Measurements from ENCODE around the gene ATP9B.
"Not testable (repeated sequence)": the region's sequence is repeated elsewhere in the genome, so short reads cannot be mapped to it uniquely, and the experiment has no call there.

DNA sequence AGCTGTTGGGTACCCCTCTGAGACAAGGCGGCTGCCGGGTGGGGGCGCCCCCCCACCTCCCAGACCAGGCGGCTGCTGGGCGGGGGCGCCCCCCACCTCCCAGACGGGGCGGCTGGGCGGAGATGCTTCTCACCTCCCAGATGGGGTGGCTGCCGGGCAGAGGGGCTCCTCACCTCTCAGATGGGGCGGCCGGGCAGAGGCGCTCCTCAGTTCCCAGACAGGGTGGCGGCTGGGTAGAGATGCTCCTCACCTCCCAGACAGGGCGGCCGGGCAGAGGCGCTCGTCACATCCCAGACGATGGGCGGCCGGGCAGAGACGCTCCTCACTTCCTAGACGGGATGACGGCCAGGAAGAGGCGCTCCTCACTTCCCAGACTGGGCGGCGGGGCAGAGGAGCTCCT lies 3.5 kb downstream of the ATP9B start:
- TF ChIP-seq EZH2 (IDR thresholded peaks at IDR 0.05; ENCODE audit: borderline replicate concordance, control insufficient read depth, low read depth, low read length); TAF1 (IDR thresholded peaks at IDR 0.05; ENCODE audit: borderline replicate concordance, low read depth, low read length); SMC3 (IDR thresholded peaks at IDR 0.05; ENCODE audit: borderline replicate concordance, low read length): not testable (repeated sequence)
- TF ChIP-seq, protein P1, sequence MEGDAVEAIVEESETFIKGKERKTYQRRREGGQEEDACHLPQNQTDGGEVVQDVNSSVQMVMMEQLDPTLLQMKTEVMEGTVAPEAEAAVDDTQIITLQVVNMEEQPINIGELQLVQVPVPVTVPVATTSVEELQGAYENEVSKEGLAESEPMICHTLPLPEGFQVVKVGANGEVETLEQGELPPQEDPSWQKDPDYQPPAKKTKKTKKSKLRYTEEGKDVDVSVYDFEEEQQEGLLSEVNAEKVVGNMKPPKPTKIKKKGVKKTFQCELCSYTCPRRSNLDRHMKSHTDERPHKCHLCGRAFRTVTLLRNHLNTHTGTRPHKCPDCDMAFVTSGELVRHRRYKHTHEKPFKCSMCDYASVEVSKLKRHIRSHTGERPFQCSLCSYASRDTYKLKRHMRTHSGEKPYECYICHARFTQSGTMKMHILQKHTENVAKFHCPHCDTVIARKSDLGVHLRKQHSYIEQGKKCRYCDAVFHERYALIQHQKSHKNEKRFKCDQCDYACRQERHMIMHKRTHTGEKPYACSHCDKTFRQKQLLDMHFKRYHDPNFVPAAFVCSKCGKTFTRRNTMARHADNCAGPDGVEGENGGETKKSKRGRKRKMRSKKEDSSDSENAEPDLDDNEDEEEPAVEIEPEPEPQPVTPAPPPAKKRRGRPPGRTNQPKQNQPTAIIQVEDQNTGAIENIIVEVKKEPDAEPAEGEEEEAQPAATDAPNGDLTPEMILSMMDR (IDR thresholded peaks at IDR 0.05 in 2 of 3, conservative IDR thresholded peaks at IDR 0.05 in 1 of 3; ENCODE audit: control insufficient read depth in 2 of 3, extremely low read depth in 1 of 3, insufficient read depth in 1 of 3, low read depth in 3 of 3, low read length in 3 of 3), result not testable (repeated sequence)
- TF ChIP-seq, protein P2, sequence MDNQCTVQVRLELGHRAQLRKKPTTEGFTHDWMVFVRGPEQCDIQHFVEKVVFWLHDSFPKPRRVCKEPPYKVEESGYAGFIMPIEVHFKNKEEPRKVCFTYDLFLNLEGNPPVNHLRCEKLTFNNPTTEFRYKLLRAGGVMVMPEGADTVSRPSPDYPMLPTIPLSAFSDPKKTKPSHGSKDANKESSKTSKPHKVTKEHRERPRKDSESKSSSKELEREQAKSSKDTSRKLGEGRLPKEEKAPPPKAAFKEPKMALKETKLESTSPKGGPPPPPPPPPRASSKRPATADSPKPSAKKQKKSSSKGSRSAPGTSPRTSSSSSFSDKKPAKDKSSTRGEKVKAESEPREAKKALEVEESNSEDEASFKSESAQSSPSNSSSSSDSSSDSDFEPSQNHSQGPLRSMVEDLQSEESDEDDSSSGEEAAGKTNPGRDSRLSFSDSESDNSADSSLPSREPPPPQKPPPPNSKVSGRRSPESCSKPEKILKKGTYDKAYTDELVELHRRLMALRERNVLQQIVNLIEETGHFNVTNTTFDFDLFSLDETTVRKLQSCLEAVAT (IDR thresholded peaks at IDR 0.05), result not testable (repeated sequence)
- TF ChIP-seq, protein P3, sequence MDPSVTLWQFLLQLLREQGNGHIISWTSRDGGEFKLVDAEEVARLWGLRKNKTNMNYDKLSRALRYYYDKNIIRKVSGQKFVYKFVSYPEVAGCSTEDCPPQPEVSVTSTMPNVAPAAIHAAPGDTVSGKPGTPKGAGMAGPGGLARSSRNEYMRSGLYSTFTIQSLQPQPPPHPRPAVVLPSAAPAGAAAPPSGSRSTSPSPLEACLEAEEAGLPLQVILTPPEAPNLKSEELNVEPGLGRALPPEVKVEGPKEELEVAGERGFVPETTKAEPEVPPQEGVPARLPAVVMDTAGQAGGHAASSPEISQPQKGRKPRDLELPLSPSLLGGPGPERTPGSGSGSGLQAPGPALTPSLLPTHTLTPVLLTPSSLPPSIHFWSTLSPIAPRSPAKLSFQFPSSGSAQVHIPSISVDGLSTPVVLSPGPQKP (IDR thresholded peaks at IDR 0.05; ENCODE audit: low read depth, low read length), result not testable (repeated sequence)
